Neural crest cell (in vitro differentiated cells): ENCODE data around the gene RDH11. TPM values are rescaled to one million over a fixed set of nuclear protein-coding genes. Genes with fewer than 3 reads are reported as not detected.

Experiments used
- DNase-seq: peaks from one replicate; pipeline ENCODE4 v3.0.0; 2021; ENCODE audit warnings: low read depth, mixed read lengths, low spot score
- H3K27ac Mint-ChIP-seq: one replicate; pipeline ENCODE4 v1.8.0; 2021; ENCODE audit warnings: mild to moderate bottlenecking, mixed read lengths; ENCODE audit not compliant: unreplicated experiment
- H3K27me3 Mint-ChIP-seq: 2 replicates; pipeline ENCODE4 v1.8.0; 2021; ENCODE audit warnings: low read depth, mild to moderate bottlenecking, mixed read lengths
- H3K36me3 Mint-ChIP-seq: 2 replicates; pipeline ENCODE4 v1.8.0; 2021; ENCODE audit warnings: low read depth, mild to moderate bottlenecking, mixed read lengths
- H3K4me1 Mint-ChIP-seq: 2 replicates; pipeline ENCODE4 v1.8.0; 2021; ENCODE audit warnings: mixed read lengths
- H3K4me3 Mint-ChIP-seq: one replicate; pipeline ENCODE4 v1.8.0; 2021; ENCODE audit warnings: mild to moderate bottlenecking, mixed read lengths
- H3K9me3 Mint-ChIP-seq: 2 replicates; pipeline ENCODE4 v1.8.0; 2021; ENCODE audit warnings: mixed read lengths
- total RNA-seq: library from RNA; stranded (reverse); gene quantifications from 2 replicates; pipeline ENCODE4 v1.2.1, GENCODE V29; 2021
- TF ChIP-seq, protein P1 (sequence below): fragments of 200-600 bp; sonication (generic); conservative IDR thresholded peaks from 2 replicates; pipeline ENCODE4 v1.5.0; 2021; ENCODE audit warnings: antibody characterized with exemption, mild to moderate bottlenecking

RDH11 gene
- total RNA-seq, 1 donor from 2014 or later, result 79.9 TPM

DNA sequence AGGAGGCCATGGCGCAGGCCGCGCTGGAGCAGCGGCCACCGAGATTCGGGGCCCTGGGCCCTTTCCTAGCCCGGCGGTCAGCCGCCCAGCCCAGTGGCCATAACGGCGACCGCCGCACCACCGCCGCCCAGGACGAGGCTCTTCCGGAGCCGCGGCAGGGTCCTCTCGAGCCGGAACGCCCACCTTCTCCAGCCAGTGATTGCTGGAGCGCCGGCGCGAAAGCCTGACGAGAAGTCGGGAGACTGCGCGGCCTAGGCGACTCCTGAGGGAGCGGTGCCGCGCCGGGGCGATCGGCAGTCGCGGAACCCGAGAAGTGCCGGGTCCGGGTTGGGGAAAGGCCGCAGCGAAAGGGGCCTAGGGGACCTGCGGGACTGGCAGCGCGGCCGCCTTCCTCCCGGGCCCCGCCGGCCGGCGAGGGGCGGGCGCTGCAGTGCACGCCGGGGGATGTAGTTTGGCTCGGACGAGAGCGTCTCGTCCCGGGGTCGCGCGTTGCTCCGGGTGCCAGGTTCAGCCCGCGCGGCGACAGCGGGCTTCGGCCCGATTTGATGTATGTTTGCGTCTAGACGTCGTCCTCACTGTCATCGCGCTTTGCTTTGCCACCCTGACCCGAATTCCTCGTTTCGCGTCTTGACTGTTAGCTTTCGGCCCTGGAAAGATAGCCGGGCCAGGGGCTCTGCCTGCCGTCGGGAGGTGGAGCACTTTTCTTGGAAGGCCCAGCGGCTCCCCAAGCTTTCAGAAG lies 20.9 kb downstream of the RDH11 start, which contains the start of gene VTI1B:
Gene VTI1B, minus strand, starts transcription at position 153 of the 739 bp plus-strand sequence. Its CDS starts 143 bp downstream, at position 10.
- Mint-ChIP-seq H3K27me3 (no peaks in the 10 kb centered on the region), H3K9me3 (no peaks in the 10 kb centered on the region), H3K4me1 (peaks cover 29% of the 10 kb centered on the region), H3K4me3 (peak within 1 kb of the TSS; percentile 95), H3K36me3 (peaks cover 3% of the 10 kb centered on the region), H3K27ac (peak within 1 kb of the TSS; percentile 96)
- peak; percentile 72 for DNase-seq
- TF ChIP-seq, protein P1, sequence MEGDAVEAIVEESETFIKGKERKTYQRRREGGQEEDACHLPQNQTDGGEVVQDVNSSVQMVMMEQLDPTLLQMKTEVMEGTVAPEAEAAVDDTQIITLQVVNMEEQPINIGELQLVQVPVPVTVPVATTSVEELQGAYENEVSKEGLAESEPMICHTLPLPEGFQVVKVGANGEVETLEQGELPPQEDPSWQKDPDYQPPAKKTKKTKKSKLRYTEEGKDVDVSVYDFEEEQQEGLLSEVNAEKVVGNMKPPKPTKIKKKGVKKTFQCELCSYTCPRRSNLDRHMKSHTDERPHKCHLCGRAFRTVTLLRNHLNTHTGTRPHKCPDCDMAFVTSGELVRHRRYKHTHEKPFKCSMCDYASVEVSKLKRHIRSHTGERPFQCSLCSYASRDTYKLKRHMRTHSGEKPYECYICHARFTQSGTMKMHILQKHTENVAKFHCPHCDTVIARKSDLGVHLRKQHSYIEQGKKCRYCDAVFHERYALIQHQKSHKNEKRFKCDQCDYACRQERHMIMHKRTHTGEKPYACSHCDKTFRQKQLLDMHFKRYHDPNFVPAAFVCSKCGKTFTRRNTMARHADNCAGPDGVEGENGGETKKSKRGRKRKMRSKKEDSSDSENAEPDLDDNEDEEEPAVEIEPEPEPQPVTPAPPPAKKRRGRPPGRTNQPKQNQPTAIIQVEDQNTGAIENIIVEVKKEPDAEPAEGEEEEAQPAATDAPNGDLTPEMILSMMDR, result peak; percentile 32

DNA sequence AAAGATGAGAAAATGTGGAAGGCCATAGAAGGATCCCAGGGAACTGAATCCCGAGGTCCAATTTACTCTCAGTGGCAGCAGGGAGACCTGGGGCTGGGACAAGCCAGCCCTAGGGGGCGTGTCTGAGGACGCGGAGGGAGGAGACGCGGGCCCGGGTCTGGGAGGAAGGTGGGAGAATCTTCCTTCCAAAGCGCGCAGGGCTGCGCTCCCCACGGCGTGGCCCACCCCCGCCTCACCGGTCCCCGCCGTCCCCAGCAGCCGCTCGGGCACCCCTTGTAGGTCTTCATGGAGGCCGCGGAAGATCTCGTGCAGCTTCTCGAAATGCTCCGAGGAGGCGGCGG lies 21.5 kb downstream of the RDH11 start:
- Mint-ChIP-seq H3K4me3 (peak overlapping the region; percentile 89), H3K9me3 (no peaks in the 10 kb centered on the region), H3K27me3 (no peaks in the 10 kb centered on the region), H3K4me1 (peaks cover 29% of the 10 kb centered on the region), H3K27ac (peak overlapping the region; percentile 87), H3K36me3 (peaks cover 3% of the 10 kb centered on the region)
- TF ChIP-seq, protein P1, result peak; percentile 38
- DNase-seq, result peak; percentile 71

DNA sequence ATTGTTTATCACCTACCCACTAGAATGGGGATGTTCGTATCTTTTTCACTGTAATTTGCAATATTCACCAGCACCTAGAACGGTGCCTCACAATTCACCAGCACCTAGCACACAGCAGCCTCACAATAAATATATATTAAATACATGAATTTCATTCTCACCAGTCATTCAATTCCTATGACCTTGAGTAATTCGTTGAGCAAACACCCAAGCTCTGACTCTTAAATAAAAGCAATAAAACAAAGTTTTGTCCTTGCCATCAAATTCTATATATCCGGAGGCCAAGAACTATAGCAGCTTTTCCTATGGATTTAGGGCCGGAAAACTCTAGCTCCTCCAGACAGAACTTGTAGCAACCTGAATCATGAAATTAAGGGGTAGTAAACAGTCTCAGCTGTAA lies 22.1 kb downstream of the RDH11 start:
- H3K36me3 Mint-ChIP-seq, result peaks cover 3% of the 10 kb centered on the region
- no peaks in the 10 kb centered on the region for H3K27me3 Mint-ChIP-seq
- peaks cover 33% of the 10 kb centered on the region for H3K4me1 Mint-ChIP-seq
- no peaks in the 10 kb centered on the region for H3K9me3 Mint-ChIP-seq
- no peak overlapping the region for H3K27ac Mint-ChIP-seq
- TF ChIP-seq, protein P1, result no peak
- peak overlapping the region; percentile 89 for H3K4me3 Mint-ChIP-seq
- no peak for DNase-seq

DNA sequence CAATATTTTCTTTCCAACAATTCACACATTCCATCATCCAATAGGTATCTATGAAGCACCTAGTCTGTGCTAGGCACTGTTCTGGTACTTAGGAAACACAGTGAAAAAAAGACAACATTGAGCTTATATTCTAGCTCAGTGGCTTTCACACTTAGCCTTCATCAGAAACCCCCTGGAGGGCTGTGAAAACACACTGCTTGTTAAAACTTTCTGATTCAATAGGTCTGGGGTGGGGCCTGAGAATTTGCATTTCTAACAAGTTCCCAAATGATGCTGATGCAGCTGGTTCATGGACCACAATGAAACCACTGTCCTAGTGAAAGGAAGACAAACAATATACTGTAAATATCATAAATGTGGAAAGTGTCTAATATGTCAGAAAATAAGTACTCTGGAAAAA lies 27.0 kb downstream of the RDH11 start:
- Mint-ChIP-seq H3K4me1 (peaks cover 24% of the 10 kb centered on the region), H3K9me3 (no peaks in the 10 kb centered on the region), H3K4me3 (peak overlapping the region; percentile 36), H3K27me3 (no peaks in the 10 kb centered on the region), H3K36me3 (no peaks in the 10 kb centered on the region), H3K27ac (no peak overlapping the region)
- no peak for DNase-seq
- TF ChIP-seq, protein P1, result no peak

DNA sequence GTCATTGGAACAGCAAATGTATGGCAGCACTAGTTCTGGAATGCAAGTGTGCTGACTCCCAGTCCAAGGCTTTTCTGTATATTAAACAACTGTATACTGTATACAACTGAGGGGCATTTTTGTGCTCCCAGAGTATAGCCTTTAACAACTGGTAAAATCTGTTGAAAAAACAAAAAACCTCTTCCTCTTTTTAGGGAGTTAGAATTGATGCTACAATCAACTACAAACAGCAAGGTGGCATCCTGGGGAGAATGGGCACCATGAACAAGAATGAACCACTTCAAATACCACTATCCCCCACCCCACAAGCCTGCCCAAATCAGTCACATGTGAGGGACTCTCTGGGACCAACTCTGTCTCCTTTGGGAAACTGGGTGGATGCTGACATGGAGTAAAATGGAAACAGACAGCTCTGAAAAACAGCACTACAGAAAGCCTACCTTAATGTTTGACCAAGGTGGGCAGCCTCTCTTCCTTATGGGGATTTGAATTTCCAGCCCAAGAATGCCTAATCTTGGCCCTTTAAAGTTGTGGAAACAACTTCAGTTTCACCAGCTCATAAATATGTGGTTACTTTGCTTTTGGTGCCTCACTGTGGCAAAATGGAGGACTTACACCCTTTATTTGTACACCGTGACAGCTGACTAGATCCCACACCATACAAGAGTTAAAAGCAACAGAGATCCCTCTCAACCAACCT lies 28.7 kb downstream of the RDH11 start:
- no peaks in the 10 kb centered on the region for H3K9me3 Mint-ChIP-seq
- H3K4me1 Mint-ChIP-seq, result peaks cover 14% of the 10 kb centered on the region
- H3K27ac Mint-ChIP-seq, result no peak overlapping the region
- H3K36me3 Mint-ChIP-seq, result no peaks in the 10 kb centered on the region
- TF ChIP-seq, protein P1, result peak; percentile 69
- H3K4me3 Mint-ChIP-seq, result peak overlapping the region; percentile 56
- peak; percentile 12 for DNase-seq
- no peaks in the 10 kb centered on the region for H3K27me3 Mint-ChIP-seq
